ENCODE data around the gene FOXI1.

Gene FOXI1

DNA sequence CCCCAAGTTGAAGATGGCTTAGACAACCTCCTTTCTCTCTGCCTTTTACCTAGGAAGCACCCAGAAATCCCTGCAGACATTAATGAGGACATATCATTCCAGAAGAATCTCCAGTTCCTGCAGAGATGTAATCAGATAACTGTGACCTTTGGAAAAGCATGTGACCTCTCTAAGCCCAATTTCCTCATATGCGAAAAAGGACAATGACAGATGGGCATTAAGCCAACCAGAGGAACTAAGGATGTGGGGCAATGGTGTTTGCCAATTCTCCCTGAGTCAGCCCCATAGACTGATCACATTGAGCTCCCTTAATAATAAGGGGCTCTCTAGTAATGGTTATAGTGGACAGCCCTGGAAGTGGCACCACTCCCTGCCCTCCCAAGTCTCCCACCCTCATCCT, 10.1 kb upstream of the FOXI1 start:
- Histone ChIP-seq H3K27ac (no peak overlapping the region), H3K4me3 (ENCODE audit: low read depth in 1 of 2, low read length in 1 of 2) (no peak overlapping the region), H3K36me3 (no peaks in the 10 kb centered on the region), H3K9me3 (no peaks in the 10 kb centered on the region), H3K27me3 (no peaks in the 10 kb centered on the region), H3K4me1 (ENCODE audit: control insufficient read depth in 1 of 2, insufficient read depth in 1 of 2, low read depth in 1 of 2, low read length in 1 of 2) (peaks cover 43 to 45% of the 10 kb centered on the region in 2 experiments)
- no peak for TF ChIP-seq CTCF (IDR thresholded peaks at IDR 0.05)

DNA sequence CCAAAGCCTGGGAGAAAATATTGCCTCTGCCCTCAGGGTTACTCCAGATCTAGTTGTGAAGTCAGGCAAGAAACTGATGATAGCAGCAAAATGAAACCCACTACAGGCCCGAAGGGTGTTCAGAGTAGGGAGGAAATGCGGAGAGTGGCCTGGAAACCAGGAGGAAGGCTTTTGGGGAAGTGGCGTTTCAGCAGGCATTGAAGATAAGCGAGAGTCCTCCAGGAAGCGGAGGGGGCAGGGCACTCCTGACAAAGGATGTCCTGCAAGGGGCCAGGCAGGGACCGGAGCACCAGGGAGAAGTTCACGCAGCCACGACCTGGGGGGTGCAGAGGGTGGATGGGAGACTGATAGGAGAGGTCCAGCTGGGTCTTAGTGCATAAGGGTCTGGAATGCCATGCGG, 7.8 kb upstream of the FOXI1 start:
- Histone ChIP-seq H3K27me3 (no peaks in the 10 kb centered on the region), H3K27ac (peak overlapping the region; percentile 51), H3K36me3 (no peaks in the 10 kb centered on the region), H3K4me3 (ENCODE audit: low read depth in 1 of 2, low read length in 1 of 2) (no peak overlapping the region), H3K4me1 (ENCODE audit: control insufficient read depth in 1 of 2, insufficient read depth in 1 of 2, low read depth in 1 of 2, low read length in 1 of 2) (peaks cover 43 to 45% of the 10 kb centered on the region in 2 experiments), H3K9me3 (no peaks in the 10 kb centered on the region)
- no peak for TF ChIP-seq CTCF (IDR thresholded peaks at IDR 0.05)

- no peaks in the 10 kb centered on the region for H3K36me3 ChIP-seq
- H3K27ac ChIP-seq: no peak overlapping the region
- H3K4me3 ChIP-seq (ENCODE audit: low read depth in 1 of 2, low read length in 1 of 2): no peak overlapping the region
- TF ChIP-seq CTCF (IDR thresholded peaks at IDR 0.05): peak; percentile 69
- H3K27me3 ChIP-seq: no peaks in the 10 kb centered on the region
- peaks cover 35 to 39% of the 10 kb centered on the region in 2 experiments for H3K4me1 ChIP-seq (ENCODE audit: control insufficient read depth in 1 of 2, insufficient read depth in 1 of 2, low read depth in 1 of 2, low read length in 1 of 2)
- no peaks in the 10 kb centered on the region for H3K9me3 ChIP-seq
Observed at GRCh38 chr5:170100066-170100943, 5.4 kb upstream of the FOXI1 start.

GRCh38 chr5:170103447-170103846, 2.2 kb upstream of the FOXI1 start:
- H3K36me3 ChIP-seq: no peaks in the 10 kb centered on the region
- no peak overlapping the region for H3K4me3 ChIP-seq (ENCODE audit: low read depth in 1 of 2, low read length in 1 of 2)
- no peak overlapping the region for H3K27ac ChIP-seq
- H3K9me3 ChIP-seq: no peaks in the 10 kb centered on the region
- TF ChIP-seq CTCF (IDR thresholded peaks at IDR 0.05): no peak
- H3K27me3 ChIP-seq: no peaks in the 10 kb centered on the region
- peaks cover 3 to 16% of the 10 kb centered on the region in 2 experiments for H3K4me1 ChIP-seq (ENCODE audit: control insufficient read depth in 1 of 2, insufficient read depth in 1 of 2, low read depth in 1 of 2, low read length in 1 of 2)

- Histone ChIP-seq H3K4me3 (ENCODE audit: low read depth in 1 of 2, low read length in 1 of 2) (no peak overlapping the region), H3K9me3 (no peaks in the 10 kb centered on the region), H3K4me1 (ENCODE audit: control insufficient read depth in 1 of 2, insufficient read depth in 1 of 2, low read depth in 1 of 2, low read length in 1 of 2) (peaks cover 0 to 12% of the 10 kb centered on the region in 2 experiments), H3K27me3 (no peaks in the 10 kb centered on the region), H3K27ac (no peak overlapping the region), H3K36me3 (no peaks in the 10 kb centered on the region)
- no peak for TF ChIP-seq CTCF (IDR thresholded peaks at IDR 0.05)
Observed at GRCh38 chr5:170104299-170104698, 1.4 kb upstream of the FOXI1 start.

Data from neutrophil (primary cell).